Measurements from ENCODE around the gene TCAP. TPM values are rescaled to one million over a fixed set of nuclear protein-coding genes. Genes with fewer than 3 reads are reported as not detected.

TCAP gene
- total RNA-seq, 6 donors from 2014 or later = 0.39 to 4.2 (median 2.5) TPM

DNA sequence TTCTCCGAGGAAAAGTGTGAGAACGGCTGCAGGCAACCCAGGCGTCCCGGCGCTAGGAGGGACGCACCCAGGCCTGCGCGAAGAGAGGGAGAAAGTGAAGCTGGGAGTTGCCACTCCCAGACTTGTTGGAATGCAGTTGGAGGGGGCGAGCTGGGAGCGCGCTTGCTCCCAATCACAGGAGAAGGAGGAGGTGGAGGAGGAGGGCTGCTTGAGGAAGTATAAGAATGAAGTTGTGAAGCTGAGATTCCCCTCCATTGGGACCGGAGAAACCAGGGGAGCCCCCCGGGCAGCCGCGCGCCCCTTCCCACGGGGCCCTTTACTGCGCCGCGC lies 34.6 kb downstream of the TCAP start, which contains the start of gene ERBB2:
TSS of gene ERBB2 (plus strand) at position 247 of the 330 bp plus-strand sequence. CDS start 175 bp downstream, outside the sequence.
- Histone ChIP-seq H3K27me3 (no peaks in the 10 kb centered on the region), H3K9me3 (no peaks in the 10 kb centered on the region), H3K36me3 (no peaks in the 10 kb centered on the region), H3K4me3 (peak within 1 kb of the TSS; percentile 65 to 94 (median 88)), H3K4me1 (peaks cover 13 to 48% (median 33%) of the 10 kb centered on the region in 4 donors), H3K27ac (peak within 1 kb of the TSS; percentile 86 to 91 (median 88))
- DNase-seq = peak in 1 of 2 donors; percentile 82
- WGBS, 2 donors = 6 to 17% methylated on average over 11 to 19 of the region's 20 CpGs
- ATAC-seq (ENCODE audit: low FRiP score in 2 of 2) = peak; percentile 80 to 91
- peak in 2 of 4 donors; percentile 26 to 73 for TF ChIP-seq POLR2A (IDR thresholded peaks at IDR 0.05)
- TF ChIP-seq POLR2AphosphoS5 (IDR thresholded peaks at IDR 0.05) = peak in 1 of 2 donors; percentile 77
- TF ChIP-seq, protein P1, sequence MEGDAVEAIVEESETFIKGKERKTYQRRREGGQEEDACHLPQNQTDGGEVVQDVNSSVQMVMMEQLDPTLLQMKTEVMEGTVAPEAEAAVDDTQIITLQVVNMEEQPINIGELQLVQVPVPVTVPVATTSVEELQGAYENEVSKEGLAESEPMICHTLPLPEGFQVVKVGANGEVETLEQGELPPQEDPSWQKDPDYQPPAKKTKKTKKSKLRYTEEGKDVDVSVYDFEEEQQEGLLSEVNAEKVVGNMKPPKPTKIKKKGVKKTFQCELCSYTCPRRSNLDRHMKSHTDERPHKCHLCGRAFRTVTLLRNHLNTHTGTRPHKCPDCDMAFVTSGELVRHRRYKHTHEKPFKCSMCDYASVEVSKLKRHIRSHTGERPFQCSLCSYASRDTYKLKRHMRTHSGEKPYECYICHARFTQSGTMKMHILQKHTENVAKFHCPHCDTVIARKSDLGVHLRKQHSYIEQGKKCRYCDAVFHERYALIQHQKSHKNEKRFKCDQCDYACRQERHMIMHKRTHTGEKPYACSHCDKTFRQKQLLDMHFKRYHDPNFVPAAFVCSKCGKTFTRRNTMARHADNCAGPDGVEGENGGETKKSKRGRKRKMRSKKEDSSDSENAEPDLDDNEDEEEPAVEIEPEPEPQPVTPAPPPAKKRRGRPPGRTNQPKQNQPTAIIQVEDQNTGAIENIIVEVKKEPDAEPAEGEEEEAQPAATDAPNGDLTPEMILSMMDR (IDR thresholded peaks at IDR 0.05) = no peak

DNA sequence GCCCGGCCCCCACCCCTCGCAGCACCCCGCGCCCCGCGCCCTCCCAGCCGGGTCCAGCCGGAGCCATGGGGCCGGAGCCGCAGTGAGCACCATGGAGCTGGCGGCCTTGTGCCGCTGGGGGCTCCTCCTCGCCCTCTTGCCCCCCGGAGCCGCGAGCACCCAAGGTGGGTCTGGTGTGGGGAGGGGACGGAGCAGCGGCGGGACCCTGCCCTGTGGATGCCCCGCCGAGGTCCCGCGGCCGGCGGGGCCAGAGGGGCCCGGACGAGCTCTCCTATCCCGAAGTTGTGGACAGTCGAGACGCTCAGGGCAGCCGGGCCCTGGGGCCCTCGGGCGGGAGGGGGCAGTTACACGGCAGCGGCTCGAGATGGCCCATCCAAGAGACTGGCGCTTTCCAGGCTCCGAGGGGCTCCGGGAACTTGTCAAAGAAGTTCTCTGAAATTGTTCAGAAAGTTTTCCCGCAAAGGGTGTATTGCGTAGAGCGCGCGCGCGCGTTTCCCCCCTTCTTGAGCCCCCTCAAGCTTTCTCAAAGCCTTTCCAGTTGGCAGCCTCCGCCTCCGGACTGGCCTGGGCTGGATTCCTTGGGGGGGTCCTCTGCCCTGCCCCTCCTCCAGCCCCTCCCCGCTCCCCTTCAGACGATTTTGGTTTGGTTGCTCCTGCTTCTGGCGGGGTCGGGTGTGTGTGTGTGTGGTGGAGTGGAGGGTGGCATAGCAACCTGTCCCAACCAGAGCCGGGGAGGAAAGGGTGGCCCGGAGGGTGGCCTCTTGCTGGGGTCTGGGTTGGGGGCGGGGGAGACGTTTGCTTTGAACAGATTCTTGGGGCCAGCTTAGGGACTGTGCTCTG lies 35.2 kb downstream of the TCAP start:
- H3K27ac ChIP-seq = peak overlapping the region; percentile 86 to 91 (median 88)
- DNase-seq (peak in 1 of 2 donors; percentile 88), ATAC-seq (ENCODE audit: low FRiP score in 2 of 2) (peak; percentile 35 to 67)
- peaks cover 13 to 54% (median 38%) of the 10 kb centered on the region in 4 donors for H3K4me1 ChIP-seq
- H3K27me3 ChIP-seq = no peaks in the 10 kb centered on the region
- 2 to 5% methylated on average over 26 to 45 of the region's 57 CpGs for WGBS, 2 donors
- H3K9me3 ChIP-seq = no peaks in the 10 kb centered on the region
- TF ChIP-seq POLR2A (IDR thresholded peaks at IDR 0.05) = no peak
- no peaks in the 10 kb centered on the region for H3K36me3 ChIP-seq
- H3K4me3 ChIP-seq = peak overlapping the region; percentile 65 to 94 (median 88)

GRCh38 chr17:39701012-39701783 lies 36.0 kb downstream of the TCAP start:
- 54 to 61% methylated on average over 7 to 10 of the region's 10 CpGs for WGBS, 2 donors

DNA sequence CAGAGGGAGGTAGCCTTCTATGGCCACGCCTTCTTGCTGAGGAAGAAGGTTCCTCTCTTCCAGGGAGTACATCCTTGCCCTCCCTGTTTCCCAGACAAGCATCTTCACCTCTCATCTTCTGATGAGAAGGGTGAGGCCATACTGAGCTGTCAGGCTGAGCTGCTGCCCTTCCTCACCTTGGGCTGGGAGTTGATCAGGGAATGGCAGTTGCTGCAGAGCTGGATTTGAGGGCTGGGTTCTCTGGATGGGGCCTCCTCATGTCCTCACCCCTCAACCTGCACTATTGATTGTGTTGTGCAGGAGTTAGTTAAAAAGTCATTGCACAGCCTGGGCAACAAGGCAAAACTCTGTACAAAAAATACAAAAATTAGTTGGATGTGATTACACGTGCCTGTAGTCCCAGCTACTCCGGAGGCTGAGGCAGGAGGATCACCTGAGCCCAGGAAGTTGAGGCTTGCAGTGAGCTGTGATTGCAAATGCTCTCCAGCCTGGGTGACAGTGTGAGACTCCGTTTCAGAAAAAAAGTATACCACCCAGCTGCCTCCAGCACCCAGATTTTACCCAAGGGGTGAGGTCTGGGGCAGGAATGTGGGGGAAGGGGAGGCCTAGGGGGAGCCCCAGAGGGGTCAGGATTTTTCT lies 36.8 kb downstream of the TCAP start:
- H3K9me3 ChIP-seq = no peaks in the 10 kb centered on the region
- DNase-seq (no peak), ATAC-seq (ENCODE audit: low FRiP score in 2 of 2) (no peak)
- H3K36me3 ChIP-seq = peaks cover 0 to 2% (median 0%) of the 10 kb centered on the region in 4 donors
- TF ChIP-seq POLR2AphosphoS5 (IDR thresholded peaks at IDR 0.05) (no peak), EP300 (IDR thresholded peaks at IDR 0.05) (no peak), POLR2A (IDR thresholded peaks at IDR 0.05) (no peak)
- TF ChIP-seq, protein P1 (IDR thresholded peaks at IDR 0.05) = no peak
- whole genome bisulfite sequencing, 2 donors = 74 to 80% methylated on average over 3 to 4 of the region's 4 CpGs
- peak overlapping the region in 2 of 4 donors; percentile 91 to 94 for H3K4me3 ChIP-seq
- peaks cover 19 to 66% (median 49%) of the 10 kb centered on the region in 4 donors for H3K4me1 ChIP-seq
- H3K27ac ChIP-seq = peak overlapping the region in 2 of 4 donors; percentile 29 to 89
- no peaks in the 10 kb centered on the region for H3K27me3 ChIP-seq

More at GRCh38 chr17:39701012-39701783, 36.0 kb downstream of the TCAP start:
- DNase-seq (no peak), ATAC-seq (ENCODE audit: low FRiP score in 2 of 2) (no peak)
- Histone ChIP-seq H3K36me3 (no peaks in the 10 kb centered on the region), H3K27me3 (no peaks in the 10 kb centered on the region), H3K4me3 (peak overlapping the region; percentile 65 to 94 (median 88)), H3K9me3 (no peaks in the 10 kb centered on the region), H3K4me1 (peaks cover 13 to 59% (median 42%) of the 10 kb centered on the region in 4 donors), H3K27ac (peak overlapping the region in 2 of 4 donors; percentile 86 to 89)
- TF ChIP-seq EP300 (IDR thresholded peaks at IDR 0.05) (no peak), POLR2AphosphoS5 (IDR thresholded peaks at IDR 0.05) (no peak), POLR2A (IDR thresholded peaks at IDR 0.05) (no peak)
- TF ChIP-seq, protein P1 (IDR thresholded peaks at IDR 0.05) = no peak
